Pons (tissue), 1 donor: ENCODE data around the gene KCNMB2.

Source experiments
- DNase-seq: peaks from one replicate; pipeline ENCODE4 v3.0.0-alpha.2; 2016; ENCODE audit warnings: low spot score

The KCNMB2 gene

GRCh38 chr3:178568911-178569310, 32.7 kb downstream of the KCNMB2 start:
- DNase-seq: no peak

- DNase-seq: no peak
Measured at GRCh38 chr3:178569826-178570225, 33.6 kb downstream of the KCNMB2 start.

- no peak for DNase-seq
Measured at GRCh38 chr3:178583963-178584575, 47.8 kb downstream of the KCNMB2 start.

GRCh38 chr3:178584722-178585380, 48.6 kb downstream of the KCNMB2 start:
- no peak for DNase-seq

GRCh38 chr3:178585454-178585853, 49.2 kb downstream of the KCNMB2 start:
- no peak for DNase-seq

GRCh38 chr3:178586076-178586475, 49.8 kb downstream of the KCNMB2 start:
- no peak for DNase-seq

GRCh38 chr3:178588628-178589027, 52.4 kb downstream of the KCNMB2 start:
- no peak for DNase-seq

GRCh38 chr3:178593786-178594185, 57.5 kb downstream of the KCNMB2 start:
- no peak for DNase-seq

- peak; percentile 89 for DNase-seq
Measured at GRCh38 chr3:178597371-178597770, 61.1 kb downstream of the KCNMB2 start.

GRCh38 chr3:178602856-178603255, 66.6 kb downstream of the KCNMB2 start:
- no peak for DNase-seq

GRCh38 chr3:178603735-178604134, 67.5 kb downstream of the KCNMB2 start:
- DNase-seq: no peak

- no peak for DNase-seq
Measured at GRCh38 chr3:178618197-178618596, 82.0 kb downstream of the KCNMB2 start.

GRCh38 chr3:178618896-178619295, 82.7 kb downstream of the KCNMB2 start:
- DNase-seq: no peak

- DNase-seq: no peak
Measured at GRCh38 chr3:178623666-178624255, 87.5 kb downstream of the KCNMB2 start.

GRCh38 chr3:178624276-178624675, 88.0 kb downstream of the KCNMB2 start:
- no peak for DNase-seq

- DNase-seq: no peak
Measured at GRCh38 chr3:178625053-178625600, 88.9 kb downstream of the KCNMB2 start.

- no peak for DNase-seq
Measured at GRCh38 chr3:178628037-178628436, 91.8 kb downstream of the KCNMB2 start.

GRCh38 chr3:178629430-178630178, 93.4 kb downstream of the KCNMB2 start:
- DNase-seq: no peak

GRCh38 chr3:178631950-178632349, 95.7 kb downstream of the KCNMB2 start:
- no peak for DNase-seq

GRCh38 chr3:178634975-178635374, 98.7 kb downstream of the KCNMB2 start:
- no peak for DNase-seq

GRCh38 chr3:178637802-178638201, 101.6 kb downstream of the KCNMB2 start:
- DNase-seq: no peak

GRCh38 chr3:178645503-178645902, 109.3 kb downstream of the KCNMB2 start:
- no peak for DNase-seq
